NCI-H146 (cell line): Measurements from ENCODE around the gene PASK.

Source experiments
- DNase-seq: peaks from one replicate; lab custom pipeline; 2025; lab: John Stamatoyannopoulos, UW

PASK gene

DNA sequence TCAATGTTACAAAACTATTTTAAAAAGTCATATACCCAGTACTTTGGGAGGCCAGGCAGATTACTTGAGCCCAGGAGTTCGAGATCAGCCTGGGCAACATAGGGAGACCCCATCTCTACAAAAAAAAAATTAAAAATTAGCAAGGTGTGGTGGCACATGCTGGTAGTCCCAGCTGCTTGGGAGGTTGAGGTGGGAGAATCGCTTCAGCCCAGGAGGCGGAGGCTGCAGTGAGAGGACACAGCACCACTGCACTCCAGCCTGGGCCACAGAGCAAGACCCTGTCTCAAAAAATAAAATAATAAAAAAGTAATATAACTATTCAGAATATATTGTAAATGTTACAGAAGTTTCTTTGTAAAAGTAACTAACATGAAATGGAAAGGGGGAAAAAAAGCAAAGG is 1.9 kb downstream of the PASK start:
- DNase-seq, result no peak

DNA sequence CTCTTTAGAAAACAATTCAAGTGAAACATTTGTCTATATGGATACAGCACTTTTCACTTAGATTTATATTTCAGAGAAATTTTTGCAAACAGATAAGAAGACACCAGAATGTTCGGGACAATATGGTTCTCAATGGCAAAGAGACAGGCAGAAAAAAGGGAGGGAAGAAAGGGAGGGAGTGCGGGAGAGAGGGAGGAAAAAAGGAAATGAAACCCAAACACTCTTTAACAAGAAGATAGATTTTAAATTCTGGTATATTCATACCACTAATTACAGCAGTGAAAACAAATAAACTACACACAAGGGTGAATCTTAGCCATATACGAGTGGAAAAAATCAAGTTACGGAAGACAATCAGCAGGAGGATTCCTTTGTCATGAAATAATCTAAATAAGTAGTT is 3.0 kb downstream of the PASK start:
- no peak for DNase-seq

DNA sequence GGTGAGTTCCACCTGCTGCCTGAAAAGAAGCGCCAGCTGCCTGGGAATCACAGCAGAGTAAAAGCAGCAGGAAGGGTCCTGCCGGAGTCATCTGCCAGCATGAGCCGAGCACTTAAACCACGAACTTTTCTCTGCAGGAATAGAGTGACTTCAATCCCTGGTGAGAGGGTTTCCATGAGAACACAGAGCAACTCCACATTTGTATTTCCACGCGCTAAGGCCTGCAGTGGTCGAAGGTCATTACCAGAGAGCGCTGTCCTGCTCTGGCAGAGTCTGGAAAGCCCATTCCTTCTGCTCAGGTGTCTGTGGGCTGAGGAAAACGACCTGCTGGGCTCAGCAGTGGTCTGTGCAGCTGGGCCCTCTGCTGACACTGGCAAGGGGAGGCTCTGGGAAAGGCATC is 6.7 kb downstream of the PASK start:
- DNase-seq, result no peak

DNA sequence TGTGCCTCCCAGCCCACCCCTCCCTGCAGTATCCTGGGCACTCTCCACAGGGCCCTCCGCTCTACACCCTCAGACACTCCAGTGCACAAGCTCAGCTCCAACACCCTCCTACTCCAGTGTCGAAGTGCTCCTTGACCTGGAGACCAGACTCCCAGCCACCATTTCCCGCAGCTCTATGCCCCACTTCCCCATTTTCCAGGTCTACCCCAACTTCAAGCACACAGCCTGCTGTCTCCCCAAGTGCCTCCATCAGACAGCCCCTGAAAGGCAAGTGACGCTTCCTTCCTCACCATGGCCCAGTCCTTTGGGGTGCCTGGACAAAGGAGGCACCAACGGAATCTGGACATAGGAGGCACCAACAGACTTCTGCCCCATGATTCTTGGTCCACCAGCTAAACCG is 7.2 kb downstream of the PASK start:
- DNase-seq, result no peak

DNA sequence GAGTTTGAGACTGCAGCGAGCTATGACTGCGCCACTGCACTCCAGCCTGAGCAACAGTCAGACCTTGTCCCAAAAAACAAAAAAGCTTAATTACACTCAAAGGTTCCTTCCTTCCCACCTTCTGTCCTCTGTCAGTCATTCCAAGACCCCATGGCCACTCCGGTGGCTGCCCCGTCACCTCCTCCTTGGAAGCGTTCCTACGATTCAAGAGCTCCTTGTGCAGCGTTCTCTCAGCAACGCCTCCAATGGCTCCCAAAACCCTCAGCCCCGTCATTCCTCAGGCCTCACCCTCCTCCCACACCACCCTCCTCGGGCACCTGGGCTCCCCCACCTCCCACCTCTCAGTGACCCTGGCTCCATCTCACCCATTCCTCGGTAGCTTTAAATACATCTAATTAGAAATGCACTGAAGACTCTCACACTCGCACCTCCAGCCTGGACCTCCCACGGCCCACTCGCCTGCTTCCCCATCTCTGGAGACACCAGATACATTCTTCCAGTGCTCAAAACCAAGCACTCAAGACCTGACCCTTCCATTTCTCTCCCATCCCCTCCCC is 8.0 kb downstream of the PASK start:
- no peak for DNase-seq

DNA sequence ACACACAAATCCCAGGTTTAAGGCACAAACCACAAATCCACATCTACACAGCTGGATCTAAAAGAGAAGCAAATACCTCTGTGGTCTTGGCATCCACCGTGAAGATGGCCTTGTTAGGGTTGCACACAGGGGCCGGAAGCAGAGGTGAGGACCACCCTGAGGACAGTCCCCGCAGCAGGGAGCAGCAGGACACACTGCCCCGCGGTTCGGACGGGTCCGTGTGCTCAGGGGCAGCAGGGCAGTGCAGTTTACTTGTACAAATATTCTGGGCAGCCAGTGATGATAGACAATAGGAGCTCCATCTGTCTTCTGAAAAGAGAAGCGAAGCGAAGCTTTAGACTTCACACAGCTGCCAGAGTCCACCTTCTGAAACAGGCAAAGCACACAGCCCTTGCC is 8.8 kb downstream of the PASK start:
- DNase-seq, result no peak

DNA sequence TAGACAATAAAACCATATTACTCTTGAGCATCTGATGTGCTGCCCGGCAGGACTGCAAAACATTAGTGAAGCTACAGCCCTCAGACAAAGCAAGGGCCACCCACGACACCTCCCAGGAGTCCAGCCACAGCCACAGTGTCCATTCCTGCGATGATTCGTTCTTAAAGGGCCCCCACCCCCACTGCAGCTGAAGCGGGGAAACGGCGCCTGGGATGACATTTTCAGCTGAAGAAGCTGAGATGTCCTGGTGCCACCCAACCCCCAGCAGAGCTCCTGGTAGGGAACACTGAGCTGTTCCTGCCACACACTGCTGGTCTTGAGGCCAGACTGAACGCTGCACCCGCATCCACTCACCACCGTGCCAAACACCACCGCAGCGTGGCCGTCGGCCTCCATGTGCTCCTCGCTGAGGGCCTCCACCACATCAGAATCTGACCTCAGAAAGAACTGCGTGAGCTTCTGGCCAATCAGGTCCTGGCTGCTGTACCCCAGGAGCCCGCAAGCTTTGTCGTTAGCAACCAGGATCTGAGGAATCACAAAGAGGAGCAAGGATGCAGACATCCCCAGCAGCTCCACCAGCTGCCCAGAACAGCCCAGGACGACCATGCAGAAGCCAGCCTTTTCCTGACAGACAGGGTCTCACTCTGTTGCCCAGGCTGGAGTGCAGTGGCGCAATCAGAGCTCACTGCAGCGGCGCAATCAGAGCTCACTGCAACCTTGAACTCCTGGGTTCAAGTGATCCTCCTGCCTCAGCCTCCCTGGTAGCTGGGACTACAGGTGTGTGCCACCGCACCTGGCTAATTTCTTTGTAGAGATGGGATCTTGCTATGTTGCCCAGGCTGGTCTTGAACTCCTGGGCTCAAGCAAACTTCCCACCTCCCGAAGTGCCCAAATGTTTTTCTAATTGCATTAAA is 9.5 kb downstream of the PASK start:
- DNase-seq, result no peak

DNA sequence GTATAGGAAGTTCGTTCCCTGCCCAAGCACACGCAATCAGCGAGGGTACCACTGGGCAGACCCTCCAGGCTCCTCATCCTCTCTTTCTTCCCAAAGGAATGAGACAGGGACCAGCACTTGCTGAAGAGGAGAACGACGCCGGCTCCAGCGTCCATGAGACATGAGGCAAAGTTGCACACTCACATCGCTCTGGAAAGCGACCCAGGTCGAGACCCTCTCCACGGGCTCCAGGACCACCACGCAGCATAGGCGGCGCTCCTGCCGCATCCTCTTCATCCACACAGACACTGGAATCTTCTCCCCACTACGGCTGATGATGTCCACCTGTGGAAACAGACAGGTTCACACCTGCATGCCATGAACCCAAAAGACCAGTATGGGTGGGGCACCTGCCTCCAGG is 10.8 kb downstream of the PASK start:
- DNase-seq, result no peak

DNA sequence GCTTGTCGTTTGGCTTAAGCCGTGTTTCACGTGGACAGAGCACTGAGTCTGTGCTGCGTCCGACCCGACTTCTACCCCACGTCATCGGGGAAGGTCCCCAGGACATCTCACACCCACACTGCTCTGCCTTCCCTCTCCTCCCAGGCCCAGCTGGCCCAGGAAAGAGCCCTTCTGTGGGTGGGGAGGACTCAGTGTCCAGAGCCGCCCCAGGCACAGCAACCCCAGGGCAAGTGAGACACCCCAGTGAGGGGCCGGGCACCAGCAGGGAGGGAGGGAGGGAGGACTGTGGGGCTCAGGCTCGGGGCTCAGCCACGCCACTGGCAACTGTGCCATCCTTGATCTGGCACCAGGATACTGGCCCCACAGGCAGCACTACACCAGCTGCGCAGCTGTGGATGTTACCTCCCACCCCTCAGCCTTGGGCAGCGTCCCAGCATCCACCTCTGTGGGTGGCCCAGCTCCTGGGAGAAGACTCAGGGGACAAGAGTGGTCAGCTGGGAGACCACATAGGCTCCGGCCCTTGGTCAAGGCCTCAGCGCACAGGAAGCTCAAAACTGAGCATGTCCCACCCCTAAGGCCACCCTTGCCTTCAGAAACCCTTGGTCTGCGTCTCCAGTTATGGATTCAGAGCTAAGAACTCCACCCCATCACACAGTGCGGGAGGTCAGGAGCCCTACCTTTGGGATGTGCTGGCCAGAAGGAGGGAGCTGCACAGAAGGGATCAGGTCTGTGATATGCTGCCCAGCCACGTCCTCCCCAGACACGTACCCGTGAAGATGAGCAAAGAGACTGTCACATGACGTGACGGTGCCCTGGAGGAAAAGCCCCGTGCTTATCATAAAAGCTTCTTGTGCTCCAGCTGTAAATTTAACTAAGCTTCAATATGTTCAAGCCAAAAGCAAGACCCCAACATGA is 11.7 kb downstream of the PASK start:
- no peak for DNase-seq

DNA sequence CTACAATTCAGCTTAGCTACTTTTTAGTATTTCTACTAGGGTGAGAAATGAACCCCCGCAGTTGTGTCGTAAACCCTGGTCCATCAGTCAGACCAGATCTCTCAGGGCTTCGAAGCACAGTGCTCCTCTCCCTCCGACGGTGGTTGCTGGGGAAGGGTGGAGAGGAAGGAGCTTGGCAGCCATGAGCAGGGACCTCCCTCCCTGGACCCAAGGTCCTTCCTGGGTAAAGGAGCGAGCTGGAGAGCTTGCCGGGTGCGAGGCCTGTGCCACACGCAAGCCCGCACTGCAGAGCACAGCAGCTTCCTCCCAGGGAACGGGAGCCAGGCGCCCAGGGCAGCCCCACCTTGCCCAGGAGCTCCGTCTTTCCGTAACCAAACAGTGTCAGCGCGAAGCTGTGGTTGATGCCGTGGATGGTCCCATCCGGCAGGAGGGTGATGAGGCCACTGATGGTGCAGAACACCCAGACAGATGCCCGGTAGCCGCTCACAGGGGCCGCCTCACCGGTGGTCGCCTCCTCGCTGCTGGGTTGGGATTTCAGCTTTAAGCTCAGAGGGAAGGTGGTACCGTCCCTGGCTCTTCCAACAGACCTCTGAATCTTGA is 12.5 kb downstream of the PASK start:
- no peak for DNase-seq

DNA sequence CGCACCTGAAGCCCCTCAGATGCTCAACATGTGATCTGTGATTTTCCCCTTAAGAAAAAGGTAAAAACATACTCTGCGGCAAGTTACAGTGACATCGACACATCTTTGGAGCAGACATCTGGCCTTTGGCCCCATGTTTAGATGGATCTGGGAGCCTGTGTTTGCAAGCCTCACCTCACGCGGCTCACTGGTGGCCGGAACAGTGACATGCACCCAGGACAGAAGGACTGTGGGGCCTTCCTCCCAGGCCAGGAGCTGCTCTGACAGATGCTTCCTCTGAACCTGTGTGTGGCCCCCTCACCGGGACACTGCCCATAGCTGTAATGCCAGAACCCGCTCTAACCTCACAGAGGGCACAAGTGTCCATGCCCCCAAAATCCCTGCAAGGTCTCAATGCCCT is 13.1 kb downstream of the PASK start:
- no peak for DNase-seq

DNA sequence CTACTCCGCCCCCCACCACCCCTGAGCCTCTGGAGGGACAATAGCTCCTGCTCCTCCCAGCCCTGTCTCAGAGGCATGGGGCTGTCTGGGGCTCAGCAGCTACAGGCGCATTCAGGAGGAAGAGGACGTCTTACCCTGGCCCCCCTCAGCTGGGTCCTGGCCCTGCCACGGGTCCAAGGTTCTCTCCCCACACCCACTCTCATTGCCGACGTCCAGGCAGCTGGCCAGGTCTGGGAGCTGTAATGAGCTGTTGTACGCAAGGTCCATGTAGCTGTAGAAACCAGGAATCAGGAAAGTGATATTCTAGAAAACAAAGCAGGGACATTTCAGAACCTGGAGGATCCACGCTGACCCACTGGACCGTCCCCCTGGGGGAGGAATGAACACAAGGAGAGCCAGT is 13.5 kb downstream of the PASK start:
- no peak for DNase-seq

DNA sequence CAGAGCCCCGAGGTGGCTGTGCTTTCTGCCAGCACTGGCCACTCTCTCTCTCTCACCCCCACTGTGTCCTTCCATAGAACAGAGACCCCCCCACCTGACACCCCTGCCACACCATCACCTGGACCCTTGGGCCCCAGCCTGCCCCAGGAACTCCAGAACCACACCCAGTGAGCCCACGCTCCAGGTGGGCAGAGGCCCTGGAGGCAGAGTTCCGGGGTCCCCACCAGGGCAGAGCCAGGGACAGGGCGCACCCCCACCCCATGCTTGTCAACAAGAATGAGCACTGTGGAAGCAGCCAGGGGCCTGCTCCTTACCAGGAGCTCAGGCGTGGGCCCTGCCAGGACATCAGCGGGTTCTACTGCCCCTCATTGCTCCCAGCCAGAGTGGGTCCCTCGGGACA is 14.6 kb downstream of the PASK start:
- no peak for DNase-seq

DNA sequence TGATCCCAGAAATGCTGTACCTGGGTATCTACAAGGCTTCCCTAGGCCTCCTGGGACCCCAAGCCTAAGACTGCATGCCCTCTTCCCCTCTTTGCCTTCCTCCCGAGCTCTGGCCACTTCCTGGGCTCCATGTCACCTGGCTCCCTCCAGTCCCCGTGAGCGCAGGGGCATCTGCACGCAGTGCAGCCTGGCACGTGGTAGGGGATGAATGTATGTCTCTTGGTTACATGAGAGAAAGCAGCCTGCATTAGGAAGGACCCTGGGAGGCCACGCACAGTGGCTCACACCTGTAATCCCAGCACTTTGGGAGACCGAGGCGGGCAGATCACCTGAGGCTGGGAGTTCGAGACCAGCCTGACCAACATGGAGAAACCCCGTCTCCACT is 15.8 kb downstream of the PASK start:
- DNase-seq, result no peak

DNA sequence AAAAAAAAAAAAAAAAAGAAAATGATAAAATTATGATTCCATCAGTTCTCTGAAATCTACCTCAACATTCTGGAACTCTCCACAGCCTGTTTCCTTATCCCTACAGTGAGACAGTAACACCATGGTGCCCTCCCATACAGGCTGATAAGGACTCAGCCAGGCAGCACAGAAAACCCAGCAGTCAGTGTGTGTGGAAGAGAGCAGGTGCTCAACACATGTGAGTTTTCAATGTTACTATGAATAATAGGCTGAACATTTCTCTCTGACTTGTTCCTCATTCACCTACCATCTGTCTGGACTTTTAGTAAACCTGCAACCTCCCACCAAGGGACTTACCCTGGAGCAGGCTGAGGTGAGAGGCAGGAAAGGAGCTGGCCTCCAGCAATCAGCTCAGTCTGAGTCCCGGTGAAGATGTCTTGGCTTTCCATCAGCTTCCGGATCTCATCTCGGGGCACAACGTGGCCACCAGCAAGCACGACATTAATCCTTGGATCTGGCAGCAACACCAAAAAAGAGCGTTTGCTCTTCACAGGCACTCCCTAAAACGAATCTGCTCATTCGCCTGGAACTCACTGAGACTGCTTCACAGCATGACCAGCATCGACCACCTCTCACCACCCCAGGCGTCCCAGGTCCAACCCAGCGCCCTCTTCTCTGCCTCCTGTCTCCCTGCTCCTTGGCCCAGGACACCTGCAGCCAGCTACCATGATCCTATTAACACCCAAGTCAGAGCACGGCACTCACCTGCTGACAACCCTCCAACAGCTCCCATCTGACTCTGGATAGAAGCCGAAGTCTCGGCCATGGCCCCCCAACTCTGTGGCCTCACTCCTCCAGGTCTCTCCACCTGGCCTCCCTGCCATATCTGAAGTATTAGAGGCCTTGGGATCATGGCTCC is 16.5 kb downstream of the PASK start:
- DNase-seq, result no peak

DNA sequence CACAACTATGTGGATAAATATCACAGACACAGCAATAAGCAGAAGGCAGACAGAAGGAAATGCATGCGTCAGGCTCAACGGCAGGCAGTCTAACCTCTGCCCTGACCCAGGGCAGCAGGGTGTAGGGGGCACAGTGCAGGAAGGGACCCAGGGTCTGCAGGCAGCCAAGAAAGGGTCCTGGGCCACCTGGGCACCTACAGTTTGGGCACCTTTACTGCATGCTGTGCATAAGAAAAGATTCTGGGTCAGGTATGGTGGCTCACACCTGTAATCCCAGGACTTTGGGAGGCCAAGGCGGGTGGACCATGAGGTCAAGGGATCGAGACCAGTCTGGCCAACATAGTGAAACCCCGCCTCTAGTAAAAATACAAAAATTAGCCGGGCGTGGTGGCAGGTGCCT is 17.7 kb downstream of the PASK start:
- DNase-seq, result no peak

DNA sequence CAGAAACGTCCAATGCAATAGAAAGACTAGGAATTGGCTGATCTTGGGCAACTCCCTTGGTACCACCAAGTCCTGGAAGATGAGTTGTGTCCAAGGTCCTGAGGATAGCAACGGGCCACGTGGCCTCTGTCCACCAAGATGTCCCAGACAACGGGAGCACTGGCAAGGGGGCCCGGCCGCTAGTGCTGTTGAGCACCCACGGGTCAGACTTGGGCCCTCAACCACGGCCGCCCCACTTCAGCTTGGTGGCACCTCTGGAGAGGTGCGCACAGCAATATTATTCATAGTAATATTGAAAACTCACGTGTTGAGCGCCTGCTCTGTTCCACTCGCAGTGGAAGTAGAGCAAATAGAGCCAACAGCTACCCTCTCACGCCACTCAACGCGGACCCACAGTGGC is 19.0 kb downstream of the PASK start:
- DNase-seq, result no peak

DNA sequence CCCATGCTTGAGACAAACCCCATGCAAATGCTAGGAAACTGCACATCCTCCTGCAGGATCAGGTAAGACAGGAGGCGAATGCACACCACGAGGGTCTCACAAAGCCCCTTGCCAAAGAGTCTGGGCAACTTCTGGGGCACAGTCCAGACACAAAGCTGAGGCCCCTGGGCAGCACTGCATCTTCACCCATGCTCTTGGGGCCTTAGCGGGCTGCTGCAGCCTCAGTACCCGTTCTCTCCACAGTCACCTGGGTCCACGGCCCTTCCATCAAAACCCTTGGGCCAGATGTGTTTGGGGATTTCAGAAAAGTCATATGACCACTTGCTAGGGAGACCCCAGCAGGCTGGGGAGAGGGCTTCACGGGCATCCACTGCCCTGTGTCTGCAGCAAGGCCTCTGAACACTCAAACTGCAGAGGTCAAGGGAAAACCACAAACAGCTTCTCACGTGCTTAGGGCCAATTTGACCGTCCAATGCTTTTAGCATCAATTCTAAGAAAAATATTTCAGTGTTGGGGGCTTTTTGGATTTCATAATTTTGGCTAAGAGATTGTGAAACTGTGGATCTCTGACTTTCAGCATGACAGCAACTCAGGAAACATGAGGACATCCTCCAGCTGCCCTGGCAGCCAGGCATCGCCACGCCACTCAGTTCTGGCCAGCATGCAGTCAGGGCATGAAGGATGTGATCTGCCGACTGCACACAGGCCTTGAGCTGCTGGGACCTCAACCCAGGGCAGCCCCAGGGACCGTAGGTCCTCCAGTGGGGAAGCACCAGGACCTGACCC is 20.0 kb downstream of the PASK start:
- DNase-seq, result no peak

DNA sequence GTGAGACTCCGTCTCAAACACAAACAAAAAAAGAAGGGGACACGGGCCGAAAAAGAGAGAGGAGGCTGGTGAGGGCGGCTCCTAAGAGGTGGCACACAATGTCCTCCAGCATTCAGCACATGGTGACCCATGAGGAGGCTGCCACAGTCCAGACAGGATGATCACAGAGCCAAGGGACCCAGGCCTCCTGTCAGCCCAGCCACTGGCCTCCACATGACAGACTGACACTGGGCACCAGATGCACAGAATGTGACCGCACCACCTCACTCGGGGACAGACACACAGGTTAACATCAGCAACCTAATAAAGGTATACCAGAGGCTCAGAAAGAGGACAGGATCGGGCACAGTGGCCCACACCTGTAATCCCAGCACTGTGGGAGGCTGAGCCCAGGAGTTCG is 21.0 kb downstream of the PASK start:
- DNase-seq, result no peak

DNA sequence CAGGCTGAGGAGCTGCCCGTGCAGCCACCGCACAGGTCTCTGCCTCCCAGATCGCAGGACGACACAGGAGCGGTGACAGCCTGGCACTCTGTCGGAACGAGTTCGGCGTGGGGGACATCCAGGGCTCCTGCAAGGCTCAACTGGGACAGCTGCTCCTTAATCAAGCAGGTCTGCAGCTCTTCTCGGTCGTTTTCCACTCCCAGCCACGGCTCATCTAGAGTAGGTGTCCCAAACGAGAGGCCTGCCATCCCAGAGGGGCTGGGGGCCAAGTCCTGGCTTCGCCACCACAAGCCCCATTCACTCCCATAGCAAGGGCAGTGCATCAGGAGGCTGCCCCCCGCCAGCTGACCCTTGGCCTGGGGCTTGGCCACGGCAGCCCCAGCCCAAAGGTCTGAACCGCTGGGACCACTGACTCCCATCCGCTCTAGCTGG is 22.5 kb downstream of the PASK start:
- DNase-seq, result no peak

DNA sequence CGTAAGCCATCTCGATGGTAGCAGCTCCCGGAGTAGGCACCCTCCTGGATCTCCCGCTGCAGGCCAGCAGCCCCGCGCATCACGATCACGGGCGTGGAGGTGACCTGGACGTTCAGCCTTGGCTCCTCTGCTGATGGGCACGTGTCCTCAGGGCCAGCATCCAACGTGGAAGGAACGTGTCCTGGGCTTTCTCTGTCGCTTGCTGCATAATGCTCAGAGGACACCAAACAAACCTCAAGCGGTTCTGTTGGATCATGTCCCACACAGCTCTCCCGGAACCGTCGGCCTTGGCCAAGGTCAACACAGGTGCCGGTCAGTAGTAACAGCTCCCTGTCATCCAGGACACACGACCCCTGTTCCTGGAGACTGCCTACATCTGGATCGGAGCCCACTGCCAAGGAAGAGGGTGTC is 23.1 kb downstream of the PASK start:
- DNase-seq, result no peak
